GM18498 (cell line): ENCODE measurements around the gene HES3.

Experiments
- ATAC-seq: cut with Tn5 transposase; IDR thresholded peaks from one replicate; pipeline ENCODE4 v1.9.1; 2021; ENCODE audit warnings: mild to moderate bottlenecking, moderate library complexity; ENCODE audit not compliant: unreplicated experiment

HES3 gene

GRCh38 chr1:6260961-6261614 is 17.1 kb downstream of the HES3 start, which contains the start of gene GPR153:
GPR153 (minus strand) TSS chr1:6261098; CDS start chr1:6254905, 6,193 bp downstream.
- ATAC-seq, result peak; percentile 48

GRCh38 chr1:6261615-6261995 is 17.6 kb downstream of the HES3 start:
- no peak for ATAC-seq

- ATAC-seq, result no peak
These were observed 18.8 kb downstream of the HES3 start for GRCh38 chr1:6262555-6263420.

- no peak for ATAC-seq
These were observed 19.7 kb downstream of the HES3 start for GRCh38 chr1:6263716-6264115.

GRCh38 chr1:6265151-6265550 is 21.2 kb downstream of the HES3 start:
- ATAC-seq, result no peak

GRCh38 chr1:6266641-6267040 is 22.7 kb downstream of the HES3 start:
- no peak for ATAC-seq

- no peak for ATAC-seq
These were observed 23.8 kb downstream of the HES3 start for GRCh38 chr1:6267686-6268322.

- ATAC-seq, result no peak
These were observed 24.4 kb downstream of the HES3 start for GRCh38 chr1:6268415-6268814.

GRCh38 chr1:6269296-6269695 is 25.3 kb downstream of the HES3 start:
- ATAC-seq, result no peak

- no peak for ATAC-seq
These were observed 25.9 kb downstream of the HES3 start for GRCh38 chr1:6269720-6270400.

GRCh38 chr1:6270401-6270800 is 26.4 kb downstream of the HES3 start:
- ATAC-seq, result no peak

GRCh38 chr1:6271006-6271405 is 27.0 kb downstream of the HES3 start:
- ATAC-seq, result no peak

- no peak for ATAC-seq
These were observed 27.6 kb downstream of the HES3 start for GRCh38 chr1:6271554-6271953.

GRCh38 chr1:6272452-6272851 is 28.5 kb downstream of the HES3 start:
- no peak for ATAC-seq

- ATAC-seq, result no peak
These were observed 28.9 kb downstream of the HES3 start for GRCh38 chr1:6272868-6273267.

GRCh38 chr1:6273380-6273891 is 29.5 kb downstream of the HES3 start:
- ATAC-seq, result no peak

GRCh38 chr1:6274102-6274501 is 30.1 kb downstream of the HES3 start:
- no peak for ATAC-seq

GRCh38 chr1:6274622-6275139 is 30.7 kb downstream of the HES3 start:
- no peak for ATAC-seq

- ATAC-seq, result no peak
These were observed 32.1 kb downstream of the HES3 start for GRCh38 chr1:6275826-6276782.
